Keratinocyte (primary cell): ENCODE measurements around the gene TWNK. TPM values are rescaled to one million over a fixed set of nuclear protein-coding genes. Genes with fewer than 3 reads are reported as not detected.

Experiments used
- DNase-seq: peaks from one replicate; pipeline ENCODE4 v3.0.0-alpha.2; 2011; ENCODE audit warnings: low read depth, missing footprints, low spot score
- FAIRE-seq: peaks from 2 replicates; lab custom pipeline; 2011; peaks lifted over from hg19 to GRCh38; lab: Jason Lieb, UNC
- H2AFZ ChIP-seq: 2 replicates; pipeline ENCODE4 v1.6.0; 2012; ENCODE audit warnings: low read length, control low read depth, inconsistent platforms; ENCODE audit not compliant: control insufficient read depth
- H3K27ac ChIP-seq: 2 replicates; pipeline ENCODE4 v1.5.1; 2011; ENCODE audit warnings: low read length; ENCODE audit not compliant: control insufficient read depth, insufficient read depth
- H3K27me3 ChIP-seq: 3 replicates; pipeline ENCODE4 v1.6.0; 2011; ENCODE audit warnings: low read length; ENCODE audit not compliant: control insufficient read depth, insufficient read depth; ENCODE audit errors: extremely low read depth
- H3K36me3 ChIP-seq, 2 experiments: 2 replicates in 1 of 2; 3 replicates in 1 of 2; pipeline ENCODE4 v1.5.1; 2011; ENCODE audit warnings: low read length in 2 of 2, mild to moderate bottlenecking in 1 of 2; ENCODE audit not compliant: control insufficient read depth in 2 of 2, insufficient read depth in 2 of 2; ENCODE audit errors: extremely low read depth in 1 of 2
- H3K4me1 ChIP-seq: 3 replicates; pipeline ENCODE4 v1.5.1; 2011; ENCODE audit warnings: low read length; ENCODE audit not compliant: control insufficient read depth, insufficient read depth; ENCODE audit errors: extremely low read depth
- H3K4me2 ChIP-seq: 3 replicates; pipeline ENCODE4 v1.6.0; 2011; ENCODE audit warnings: low read depth, low read length; ENCODE audit not compliant: control insufficient read depth, insufficient read depth; ENCODE audit errors: extremely low read depth
- H3K4me3 ChIP-seq, 3 experiments: fragments of 200-600 bp in 1 of 3; sonication (generic) in 1 of 3; 2 replicates in 2 of 3; 3 replicates in 1 of 3; pipeline ENCODE4 v1.5.1; 2011 to 2016; ENCODE audit warnings: low read length in 3 of 3, mild to moderate bottlenecking in 3 of 3, control low read depth in 2 of 3, inconsistent platforms in 1 of 3, low read depth in 1 of 3, mixed read lengths in 1 of 3, mixed run types in 1 of 3, moderate library complexity in 1 of 3; ENCODE audit not compliant: control insufficient read depth in 2 of 3, insufficient read depth in 2 of 3; ENCODE audit errors: extremely low read depth in 1 of 3
- H3K79me2 ChIP-seq: 2 replicates; pipeline ENCODE4 v1.6.0; 2012; ENCODE audit warnings: low read length; ENCODE audit not compliant: control insufficient read depth, insufficient read depth
- H3K9ac ChIP-seq: 3 replicates; pipeline ENCODE4 v1.6.0; 2011; ENCODE audit warnings: low read length; ENCODE audit not compliant: control insufficient read depth, insufficient read depth; ENCODE audit errors: extremely low read depth
- H3K9me1 ChIP-seq: 3 replicates; pipeline ENCODE4 v1.6.0; 2011; ENCODE audit warnings: low read length; ENCODE audit not compliant: control insufficient read depth, insufficient read depth; ENCODE audit errors: extremely low read depth
- H3K9me3 ChIP-seq: 2 replicates; pipeline ENCODE4 v1.5.1; 2012; ENCODE audit warnings: low read depth, low read length; ENCODE audit not compliant: control insufficient read depth
- H4K20me1 ChIP-seq: 3 replicates; pipeline ENCODE4 v1.6.0; 2011; ENCODE audit warnings: low read length; ENCODE audit not compliant: control insufficient read depth, insufficient read depth; ENCODE audit errors: extremely low read depth
- CTCF ChIP-seq, 3 experiments: IDR thresholded peaks in 1 of 3; conservative IDR thresholded peaks in 1 of 3; optimal IDR thresholded peaks in 1 of 3; 2 replicates in 2 of 3; 3 replicates in 1 of 3; pipeline versions ENCODE3 to v1.5.1; 2011; ENCODE audit warnings: low read length in 3 of 3, mild to moderate bottlenecking in 3 of 3, moderate library complexity in 2 of 3, control low read depth in 1 of 3, inconsistent platforms in 1 of 3; ENCODE audit not compliant: insufficient read depth in 2 of 3; ENCODE audit errors: extremely low read depth in 1 of 3
- EZH2 ChIP-seq: IDR thresholded peaks from one replicate; pipeline ENCODE4 v1.6.1; 2012; ENCODE audit warnings: inconsistent platforms, mild to moderate bottlenecking, low read length, moderate library complexity
- dilution Hi-C: fragments of 300-500 bp; cut with MboI; formaldehyde crosslinking; loops from one replicate; pipeline ENCODE4 v1.7.0; 2020; ENCODE audit warnings: low sequenced_read_pairs; ENCODE audit not compliant: extremely low pct_ligation_motif_present
- polyA plus RNA-seq, 5 experiments: library from polyadenylated mRNA; depleted of rRNA in 3 of 5; stranded (reverse) in 3 of 5; stranded (forward) in 1 of 5; unstranded in 1 of 5; fragments of >200 nt; gene quantifications; 1 replicate in 1 of 5; 2 replicates in 3 of 5; 3 replicates in 1 of 5; pipeline versions ENCODE4 v1.2.1 to v1.2.3, GENCODE V29; 2011 to 2012; ENCODE audit warnings: missing spikeins in 2 of 5, low read depth in 1 of 5, low replicate concordance in 1 of 5

TWNK gene
- polyA plus RNA-seq, 1 donor (not counting 4 experiments of a cell fraction or from before 2014, with no cell fraction given): 12.9 TPM

- Histone ChIP-seq H3K4me2 (no peak overlapping the region), H4K20me1 (no peaks in the 10 kb centered on the region), H3K27me3 (no peaks in the 10 kb centered on the region), H3K79me2 (peaks cover 2% of the 10 kb centered on the region), H3K9me1 (no peaks in the 10 kb centered on the region), H3K9me3 (no peaks in the 10 kb centered on the region), H3K36me3 (peaks cover 15 to 20% of the 10 kb centered on the region in 2 experiments), H2AFZ (no peak overlapping the region), H3K4me1 (peaks cover 18% of the 10 kb centered on the region), H3K27ac (no peak overlapping the region), H3K9ac (no peak overlapping the region), H3K4me3 (no peak overlapping the region)
- FAIRE-seq (no peak), DNase-seq (no peak)
- TF ChIP-seq CTCF (optimal IDR thresholded peaks at IDR 0.05 in 1 of 3, IDR thresholded peaks at IDR 0.05 in 1 of 3, conservative IDR thresholded peaks at IDR 0.05 in 1 of 3; ENCODE audit: extremely low read depth in 1 of 3, insufficient read depth in 2 of 3, low read length in 3 of 3): no peak
- no peak for TF ChIP-seq EZH2
- dilution Hi-C loops: no loop called here
These were observed 20.8 kb downstream of the TWNK start for GRCh38 chr10:101007915-101008822.

- H2AFZ ChIP-seq: no peak overlapping the region
- TF ChIP-seq EZH2: no peak
- TF ChIP-seq CTCF (optimal IDR thresholded peaks at IDR 0.05 in 1 of 3, IDR thresholded peaks at IDR 0.05 in 1 of 3, conservative IDR thresholded peaks at IDR 0.05 in 1 of 3; ENCODE audit: extremely low read depth in 1 of 3, insufficient read depth in 2 of 3, low read length in 3 of 3): no peak
- H3K4me2 ChIP-seq: no peak overlapping the region
- no peak overlapping the region for H3K4me3 ChIP-seq
- peaks cover 15 to 17% of the 10 kb centered on the region in 2 experiments for H3K36me3 ChIP-seq
- dilution Hi-C loops: no loop called here
- FAIRE-seq (no peak), DNase-seq (no peak)
- H3K9me1 ChIP-seq: no peaks in the 10 kb centered on the region
- peaks cover 23% of the 10 kb centered on the region for H3K4me1 ChIP-seq
- no peak overlapping the region for H3K27ac ChIP-seq
- H3K9me3 ChIP-seq: no peaks in the 10 kb centered on the region
- H3K79me2 ChIP-seq: no peaks in the 10 kb centered on the region
- no peak overlapping the region for H3K9ac ChIP-seq
- H3K27me3 ChIP-seq: no peaks in the 10 kb centered on the region
- H4K20me1 ChIP-seq: no peaks in the 10 kb centered on the region
These were observed 21.6 kb downstream of the TWNK start for GRCh38 chr10:101008823-101009423.
